ENCODE data around the gene PLA2G4F.

GRCh38 chr15:42157981-42158765, 1.7 kb upstream of the PLA2G4F start:
- TF ChIP-seq CTCF (IDR thresholded peaks at IDR 0.05): no peak
- no peak for TF ChIP-seq POLR2A (IDR thresholded peaks at IDR 0.05)
